T-helper 1 cell treated with Interleukin-12 subunit alpha and Interleukin-12 subunit beta and Interleukin-4 antibody, amounts not matched to agents 30 ng/mL and 1 ng/mL, for 36 hours (primary cell): ENCODE data around the gene MPZL3. TPM values are rescaled to one million over a fixed set of nuclear protein-coding genes. Genes with fewer than 3 reads are reported as not detected.
"Not testable (repeated sequence)": the region's sequence is repeated elsewhere in the genome, so short reads cannot be mapped to it uniquely, and the experiment has no call there.

Experiments used
- intact Hi-C: fragments of 100-400 bp; cut with micrococcal nuclease; formaldehyde crosslinking; loops from one replicate; pipeline ENCODE4 v1.15.1; 2024
- total RNA-seq: library from RNA; stranded (reverse); gene quantifications from 2 replicates; pipeline ENCODE4 v1.2.3, GENCODE V29; 2022

The MPZL3 gene
- total RNA-seq, 1 donor from 2014 or later = 23.9 TPM

DNA sequence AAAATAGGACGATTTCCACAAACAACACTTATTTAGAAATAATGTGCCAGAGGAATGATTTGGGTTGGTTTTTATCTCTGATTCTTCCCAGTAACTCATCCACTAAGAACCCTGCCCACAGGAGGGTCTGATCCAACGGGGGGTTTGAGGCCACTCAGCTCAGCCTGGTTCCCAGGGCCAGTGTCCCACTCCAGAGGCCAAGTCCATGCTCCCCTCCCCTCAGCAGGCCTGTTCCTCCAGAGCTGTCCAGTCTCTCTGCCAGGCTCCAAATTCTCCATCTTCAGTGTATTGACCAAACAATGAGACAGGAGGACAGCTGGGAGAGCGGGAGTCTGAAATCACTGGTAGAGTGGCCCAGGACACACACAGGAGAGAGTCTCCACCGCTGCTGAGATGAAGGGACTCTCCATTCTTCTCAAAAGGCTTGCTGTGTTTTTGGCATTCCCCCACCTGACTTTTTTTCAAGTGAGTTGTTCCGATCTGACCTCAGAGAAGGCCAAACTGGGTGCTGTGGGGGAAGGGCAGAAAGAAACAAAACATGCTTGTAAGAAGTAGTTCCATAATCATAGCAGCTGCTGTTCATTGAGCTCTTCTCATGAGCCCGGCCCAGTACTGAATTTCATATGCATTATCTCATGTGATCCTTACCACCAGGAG is 58.1 kb downstream of the MPZL3 start:
- intact Hi-C loops = no loop called here

DNA sequence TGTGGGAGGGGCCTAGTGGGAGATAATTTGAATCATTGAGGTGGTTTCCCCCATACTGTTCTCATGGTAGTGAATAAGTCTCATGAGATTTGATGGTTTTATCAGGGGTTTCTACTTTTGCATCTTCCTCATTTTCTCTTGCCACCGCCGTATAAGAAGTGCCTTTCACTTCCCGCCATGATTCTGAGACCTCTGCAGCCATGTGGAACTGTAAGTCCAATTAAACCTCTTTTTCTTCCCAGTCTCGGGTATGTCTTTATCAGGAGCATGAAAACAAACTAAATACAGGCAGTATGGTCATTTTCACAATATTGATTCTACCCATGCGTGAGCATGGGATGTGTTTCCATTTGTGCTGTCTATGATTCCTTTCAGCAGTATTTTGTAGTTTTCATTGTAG is 59.3 kb downstream of the MPZL3 start:
- intact Hi-C loops = not testable (repeated sequence)

GRCh38 chr11:118190942-118191506 is 61.1 kb downstream of the MPZL3 start:
- intact Hi-C loops = not testable (repeated sequence)

GRCh38 chr11:118186346-118187107 is 65.6 kb downstream of the MPZL3 start:
- intact Hi-C loops = no loop called here

GRCh38 chr11:118184784-118185579 is 67.2 kb downstream of the MPZL3 start:
- intact Hi-C loops = no loop called here

DNA sequence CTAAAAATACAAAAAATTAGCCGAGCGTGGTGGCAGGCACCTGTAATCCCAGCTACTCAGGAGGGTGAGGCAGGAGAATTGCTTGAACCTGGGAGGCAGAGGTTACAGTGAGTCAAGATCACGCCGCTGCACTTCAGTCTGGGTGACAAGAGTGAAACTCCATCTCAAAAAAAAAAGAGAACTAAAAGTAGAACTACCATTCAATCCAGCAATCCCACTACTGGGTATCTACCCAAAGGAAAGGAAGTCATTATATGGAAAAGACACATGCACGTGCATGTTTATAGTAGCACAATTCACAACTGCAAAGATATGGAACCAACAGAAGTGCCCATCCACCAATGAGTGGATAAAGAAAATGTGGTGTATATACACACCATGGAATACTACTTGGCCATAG is 68.5 kb downstream of the MPZL3 start:
- intact Hi-C loops = not testable (repeated sequence)

DNA sequence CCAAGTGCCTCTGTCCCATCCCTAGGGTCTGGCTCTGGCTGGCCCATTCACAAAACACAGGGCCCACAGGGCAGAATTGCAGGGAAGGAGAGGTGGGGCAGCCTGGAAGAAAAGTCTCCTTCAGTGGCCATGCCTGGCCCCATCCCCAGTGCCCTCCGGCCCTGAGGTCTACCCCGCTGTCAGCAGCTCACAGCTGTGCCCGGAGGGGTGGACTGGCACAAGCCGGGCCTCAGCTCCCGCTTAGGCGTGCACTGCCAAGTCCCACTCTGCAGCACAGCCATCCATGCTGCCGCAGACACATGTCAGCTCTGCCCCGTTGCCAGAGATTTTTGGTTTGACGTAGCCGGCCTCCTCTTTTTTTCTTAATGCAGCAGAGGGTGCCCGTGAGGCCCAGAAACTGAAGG is 71.9 kb downstream of the MPZL3 start:
- intact Hi-C loops = no loop called here

DNA sequence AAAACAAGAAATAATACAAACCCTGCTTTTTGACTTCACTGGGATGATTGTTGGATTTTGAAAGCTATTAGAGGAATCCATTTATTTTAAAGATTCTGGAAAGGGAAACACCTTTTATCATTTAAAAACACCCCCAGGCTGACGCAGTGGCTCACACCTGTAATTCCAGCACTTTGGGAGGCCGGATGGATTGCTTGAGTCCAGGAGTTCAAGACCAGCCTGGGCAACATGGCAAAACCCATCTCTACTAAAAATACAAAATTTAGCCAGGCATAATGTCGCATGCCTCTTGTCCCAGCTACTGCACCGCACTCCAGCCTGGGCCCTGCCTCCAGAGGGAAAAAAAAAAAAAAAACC is 75.4 kb downstream of the MPZL3 start:
- intact Hi-C loops = no loop called here

Other genes with a start within 250 kb of the MPZL3 start
- 0.07 TPM in 1 of 2 replicates, not detected in the other for gene TMPRSS4, start 175.3 kb downstream of the MPZL3 start, total RNA-seq
- 0.25 and 0.49 TPM in 2 replicates for gene SMIM35, start 165.4 kb downstream of the MPZL3 start, total RNA-seq
- 0.17 and 0.29 TPM in 2 replicates for gene SCN4B, start 99.5 kb downstream of the MPZL3 start, total RNA-seq
- gene SCN2B, start 75.7 kb downstream of the MPZL3 start, total RNA-seq = not detected in 2 replicates
- gene JAML, start 27.4 kb downstream of the MPZL3 start, total RNA-seq = 53.1 and 55.6 TPM in 2 replicates
- gene MPZL2, start 11.9 kb upstream of the MPZL3 start, total RNA-seq = 3.9 and 4.8 TPM in 2 replicates
- 684 and 696 TPM in 2 replicates for gene CD3E, start 52.4 kb upstream of the MPZL3 start, total RNA-seq
- gene CD3D, start 90.3 kb upstream of the MPZL3 start, total RNA-seq = 648 and 691 TPM in 2 replicates
- gene CD3G, start 92.0 kb upstream of the MPZL3 start, total RNA-seq = 223 and 229 TPM in 2 replicates
- 46.7 and 48.4 TPM in 2 replicates for gene UBE4A, start 107.2 kb upstream of the MPZL3 start, total RNA-seq
- gene ATP5MG, start 149.2 kb upstream of the MPZL3 start, total RNA-seq = 267 and 272 TPM in 2 replicates
- 148 and 158 TPM in 2 replicates for gene KMT2A, start 184.1 kb upstream of the MPZL3 start, total RNA-seq